NCI-H510A treated with DMSO at 0.1 percent for 48 hours (cell line): ENCODE measurements around the gene SCUBE3.
A peak's percentile ranks its signal among the peaks of the same experiment; 100 is the strongest.

Source experiments
- DNase-seq: peaks from one replicate; lab custom pipeline; 2025; lab: John Stamatoyannopoulos, UW

Gene SCUBE3

GRCh38 chr6:35213298-35213791 is 411 bp upstream of the SCUBE3 start:
- DNase-seq = no peak

- no peak for DNase-seq
Observed at GRCh38 chr6:35214869-35215664, 1.3 kb downstream of the SCUBE3 start.

DNA sequence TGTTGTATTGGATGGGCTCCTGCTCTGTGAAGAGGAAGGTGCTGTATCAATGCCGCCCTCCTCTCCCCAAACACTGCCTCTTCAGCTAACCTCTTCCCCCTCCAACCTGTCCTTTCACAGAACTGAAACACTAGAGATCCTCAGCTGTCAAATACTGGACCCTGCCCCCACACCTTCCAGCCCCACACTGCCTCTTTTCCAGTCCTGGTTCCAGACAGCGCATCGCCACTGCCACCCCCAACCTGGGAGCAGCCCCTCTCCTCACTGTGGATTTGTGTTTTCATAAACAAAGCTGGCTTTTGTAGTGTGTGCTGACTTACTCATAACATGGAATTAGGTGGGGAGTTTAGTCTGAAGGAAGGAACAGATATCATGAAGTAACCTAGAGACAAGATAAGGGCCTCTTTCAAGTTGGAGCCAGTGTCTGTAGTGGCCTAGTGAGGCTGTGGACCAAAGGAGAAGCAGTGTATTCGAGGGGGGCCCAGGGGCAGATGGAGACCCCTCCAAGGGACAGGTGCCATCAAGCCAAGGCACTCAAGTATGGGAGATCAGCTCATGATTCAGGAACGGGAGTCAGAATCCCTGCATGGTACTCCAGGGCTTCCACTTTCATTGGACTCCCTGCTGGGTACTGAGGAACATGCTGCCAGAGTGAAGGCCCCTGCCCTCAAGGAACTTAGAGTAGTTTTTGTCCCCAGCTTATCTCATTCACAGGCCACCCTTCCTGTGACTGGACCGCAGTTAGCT is 2.1 kb downstream of the SCUBE3 start:
- DNase-seq = no peak

DNA sequence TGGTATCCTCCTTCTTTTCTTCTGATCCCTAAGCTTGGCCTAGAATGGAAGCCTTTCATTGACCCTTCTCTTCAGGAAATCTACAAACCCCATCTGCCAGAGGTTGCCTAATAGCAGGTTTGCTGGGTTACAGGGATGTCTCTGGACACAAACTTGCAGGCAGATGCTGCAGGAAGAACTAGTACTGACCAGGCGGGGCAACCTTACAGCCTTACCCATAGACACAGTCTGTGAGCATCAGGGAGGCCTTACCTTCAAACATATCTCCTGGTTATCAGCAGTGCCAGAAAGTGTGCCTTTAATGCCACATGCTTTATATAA is 2.6 kb downstream of the SCUBE3 start:
- no peak for DNase-seq

DNA sequence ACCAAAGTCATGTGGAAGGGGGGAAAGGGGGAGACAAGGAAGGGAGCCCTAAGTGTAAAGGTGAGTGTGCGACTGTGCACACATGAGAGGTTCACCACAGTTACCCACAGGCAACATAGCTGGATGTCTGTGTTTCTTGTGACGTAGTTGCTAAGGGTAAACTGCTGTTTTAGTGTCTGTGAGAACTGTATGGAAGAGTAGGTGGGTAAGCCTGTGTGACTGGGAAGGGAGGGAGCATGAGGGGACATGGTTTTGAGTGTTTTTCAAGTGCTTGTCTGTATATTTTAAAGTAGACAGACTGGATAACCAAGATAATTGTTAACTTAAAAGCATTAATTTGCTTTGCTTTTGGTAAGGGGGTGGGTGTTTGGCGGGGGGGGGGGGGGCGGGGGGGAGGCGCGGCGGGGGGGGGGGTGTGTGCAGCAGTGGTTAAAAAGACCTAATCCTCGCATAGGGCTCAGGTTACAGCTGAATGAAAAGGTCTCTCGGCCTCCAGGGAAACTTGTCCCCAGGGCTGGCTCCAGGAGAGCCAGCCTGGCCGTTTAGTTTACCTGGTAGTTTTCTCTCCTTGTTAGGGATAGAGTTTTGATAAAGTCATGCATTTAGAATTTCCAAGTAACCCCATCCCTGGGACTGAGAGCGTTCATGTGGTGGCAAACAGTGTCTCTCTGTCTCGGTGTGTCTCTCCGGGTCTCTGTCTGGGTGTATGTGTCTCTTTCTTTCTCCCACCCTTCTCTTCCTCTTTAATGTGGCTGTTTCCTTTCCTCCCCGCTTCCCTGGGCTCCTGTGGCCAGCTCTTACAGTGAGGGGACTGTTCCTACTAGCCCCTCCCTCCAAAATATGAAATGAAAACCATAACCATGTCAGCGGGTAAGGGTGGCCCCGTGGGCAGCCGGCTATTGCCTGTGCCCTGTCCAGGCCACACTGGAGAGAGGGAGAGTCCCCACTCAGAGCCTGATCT is 3.4 kb downstream of the SCUBE3 start:
- DNase-seq = peak; percentile 57

GRCh38 chr6:35218021-35218420 is 4.3 kb downstream of the SCUBE3 start:
- DNase-seq = peak; percentile 33

DNA sequence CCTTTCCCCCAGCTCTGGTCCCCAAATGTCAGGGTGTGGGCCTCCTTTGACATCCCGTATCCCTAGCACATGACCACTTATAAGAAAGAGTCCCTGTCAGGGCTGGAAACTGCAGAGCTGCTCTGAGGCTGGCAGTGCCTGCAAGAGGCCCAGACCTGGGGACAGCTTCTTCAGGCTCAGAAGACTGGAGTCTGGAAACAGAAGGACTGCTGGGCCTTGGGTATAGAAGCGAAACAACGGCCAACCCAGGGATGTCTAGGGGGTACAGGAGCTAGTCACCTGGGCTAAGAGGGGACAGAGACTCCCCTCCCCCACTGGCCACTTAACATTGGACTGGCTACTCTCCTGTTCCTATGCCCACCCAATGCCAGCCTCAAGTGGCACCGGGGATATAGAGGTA is 4.7 kb downstream of the SCUBE3 start:
- DNase-seq = no peak

DNA sequence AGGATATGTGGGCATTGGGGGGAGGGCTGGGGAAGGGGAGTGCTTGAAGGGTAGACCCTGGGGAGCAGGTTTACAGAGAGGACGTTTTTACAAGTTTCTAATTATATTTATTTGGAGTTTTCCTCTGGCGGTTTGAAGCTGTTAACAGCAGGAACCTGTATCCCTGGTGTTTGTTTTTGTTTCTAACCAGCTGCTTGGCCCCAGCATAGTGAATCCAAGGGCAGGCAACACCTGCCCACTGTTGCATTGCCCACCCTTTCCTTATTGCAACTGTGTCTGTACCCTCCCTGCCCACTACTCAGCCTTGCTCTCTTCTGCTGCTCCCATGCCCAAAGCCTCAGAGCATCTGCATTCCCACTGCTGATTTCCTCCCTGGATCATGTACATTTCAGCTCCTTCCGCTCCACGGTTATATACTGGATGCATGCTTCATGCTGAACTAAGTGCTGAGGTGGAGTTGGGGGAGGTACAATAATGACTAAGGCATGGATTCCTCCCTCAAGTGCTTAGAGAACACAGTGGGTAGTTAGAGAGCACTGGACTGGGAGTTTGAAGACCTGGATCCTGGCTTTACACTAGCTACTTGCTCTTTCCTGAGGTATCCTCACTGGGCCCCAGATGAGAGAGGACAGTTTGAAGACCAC is 6.0 kb downstream of the SCUBE3 start:
- DNase-seq = peak; percentile 57

DNA sequence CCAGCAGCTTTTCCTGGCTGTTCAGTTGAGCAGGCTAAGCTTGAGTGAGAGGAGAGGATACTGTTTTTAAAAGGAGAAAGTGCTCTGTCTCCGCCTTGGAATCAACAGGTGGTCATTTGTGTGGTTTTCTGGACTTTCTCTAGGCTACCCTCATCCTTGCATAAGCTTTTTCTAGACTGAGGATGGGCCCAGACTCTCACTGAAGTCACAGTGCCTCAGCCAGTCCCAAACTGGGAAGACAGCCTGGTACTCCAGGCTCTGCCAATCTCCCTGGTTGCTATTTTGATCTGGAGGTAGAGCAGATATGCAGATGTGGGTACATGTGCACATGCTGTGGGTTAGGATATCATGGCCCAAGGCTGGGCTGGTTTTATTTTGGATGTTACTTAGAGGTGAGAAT is 7.0 kb downstream of the SCUBE3 start:
- no peak for DNase-seq

DNA sequence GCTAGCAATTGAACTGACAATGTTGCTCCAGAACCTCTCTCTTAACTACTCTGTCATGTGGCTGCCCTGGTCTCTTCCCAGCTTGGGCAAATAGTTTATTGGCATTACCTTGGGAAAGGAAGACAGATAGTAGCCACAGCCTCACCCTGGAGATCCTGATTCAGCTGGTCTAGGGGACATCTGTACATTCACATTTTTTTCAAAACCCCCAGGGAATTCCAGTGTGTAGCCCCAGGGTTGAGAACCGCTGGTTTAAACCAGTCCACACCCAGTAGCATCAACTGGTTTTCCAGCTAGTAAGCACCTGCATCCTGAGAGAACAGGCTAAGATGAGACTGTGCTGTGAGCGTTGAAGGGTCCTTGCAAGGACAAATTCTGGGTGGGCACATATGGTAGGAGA is 9.6 kb downstream of the SCUBE3 start:
- no peak for DNase-seq

DNA sequence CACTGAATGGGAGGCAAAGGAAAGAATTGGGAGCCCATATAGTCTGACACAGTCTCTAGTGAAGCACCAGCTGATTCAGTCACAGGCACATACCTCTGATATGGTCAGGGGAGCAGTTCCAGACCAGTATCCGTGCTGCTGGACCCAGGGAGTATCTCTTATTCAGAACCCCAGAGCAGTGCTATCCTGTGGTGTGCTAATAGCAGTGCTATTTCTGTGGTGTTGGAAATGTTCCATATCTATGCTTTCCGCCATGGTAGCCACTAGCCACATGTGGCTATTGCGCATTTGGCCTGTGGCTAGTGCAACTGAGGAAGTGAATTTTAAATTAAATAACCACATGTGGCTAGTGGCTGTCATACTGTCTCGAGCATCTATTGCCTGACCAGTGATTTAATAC is 11.0 kb downstream of the SCUBE3 start:
- no peak for DNase-seq

DNA sequence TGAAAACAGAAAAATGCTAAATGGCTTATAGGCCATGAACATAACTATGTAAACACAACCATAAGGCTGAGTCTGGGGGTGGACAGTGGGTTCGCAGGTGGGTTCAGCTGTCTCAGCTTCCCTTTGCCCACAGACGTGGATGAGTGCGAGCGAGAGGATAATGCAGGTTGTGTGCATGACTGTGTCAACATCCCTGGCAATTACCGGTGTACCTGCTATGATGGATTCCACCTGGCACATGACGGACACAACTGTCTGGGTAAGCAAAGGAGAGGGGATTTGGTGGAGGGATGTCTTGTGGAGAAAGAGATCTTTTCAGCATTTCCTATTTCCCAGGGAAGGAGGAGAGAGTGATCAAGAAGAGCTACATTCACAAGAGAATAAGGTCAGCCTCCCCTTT is 14.7 kb downstream of the SCUBE3 start:
- peak; percentile 63 for DNase-seq

GRCh38 chr6:35229304-35229703 is 15.5 kb downstream of the SCUBE3 start:
- DNase-seq = no peak

DNA sequence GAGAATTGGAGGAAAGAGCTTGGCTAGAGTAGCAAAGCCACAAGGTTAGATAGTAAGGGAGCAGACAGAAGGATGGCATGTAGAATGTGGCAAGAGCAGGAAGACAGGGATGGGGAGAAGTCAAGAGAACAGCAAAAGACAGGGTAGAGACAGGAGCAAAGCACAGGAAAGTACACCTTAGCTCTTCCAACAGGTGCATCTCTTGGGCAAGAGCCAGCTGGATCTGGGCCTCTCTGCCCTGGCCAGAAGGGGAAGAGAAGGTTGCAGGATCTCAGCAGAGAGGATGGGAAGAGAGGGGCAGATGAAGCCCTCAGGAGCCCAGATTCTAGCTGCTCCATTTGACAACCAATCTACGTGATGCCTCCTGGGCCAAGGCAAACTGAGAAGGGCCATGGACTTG is 16.7 kb downstream of the SCUBE3 start:
- no peak for DNase-seq

GRCh38 chr6:35230950-35231349 is 17.2 kb downstream of the SCUBE3 start:
- no peak for DNase-seq

DNA sequence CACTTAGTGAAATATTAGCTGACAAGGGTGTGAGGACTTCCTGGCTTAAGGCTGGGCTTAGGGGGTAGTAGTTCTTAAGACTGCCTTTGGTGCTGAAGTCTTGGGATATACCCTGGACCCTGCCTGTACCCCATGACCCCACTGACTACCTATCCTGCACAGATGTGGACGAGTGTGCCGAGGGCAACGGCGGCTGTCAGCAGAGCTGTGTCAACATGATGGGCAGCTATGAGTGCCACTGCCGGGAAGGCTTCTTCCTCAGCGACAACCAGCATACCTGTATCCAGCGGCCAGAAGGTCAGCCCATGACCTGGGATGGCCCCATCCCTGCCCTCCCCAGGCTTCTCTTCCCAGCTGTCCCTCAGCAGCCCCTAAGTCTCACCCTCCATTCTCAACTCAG is 17.8 kb downstream of the SCUBE3 start:
- DNase-seq = no peak

DNA sequence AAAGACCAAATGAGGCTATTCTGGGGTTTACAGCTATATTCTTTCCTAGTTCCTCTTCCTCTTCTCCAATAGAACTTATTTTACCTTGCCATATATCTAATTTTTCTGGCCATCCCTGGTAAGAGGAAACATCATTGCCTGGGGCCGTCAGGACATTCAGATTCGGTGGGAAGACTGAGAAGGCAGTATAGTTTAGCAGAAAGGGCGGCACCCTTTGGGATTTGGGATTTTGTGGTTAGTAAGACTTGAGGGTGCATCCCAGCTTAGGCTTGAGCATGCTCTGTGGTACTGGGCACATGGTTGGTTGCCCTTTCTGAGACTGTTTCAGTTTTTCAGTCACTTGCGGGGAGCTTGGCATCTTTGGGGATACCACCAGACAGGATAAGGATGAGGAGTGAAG is 21.1 kb downstream of the SCUBE3 start:
- no peak for DNase-seq

DNA sequence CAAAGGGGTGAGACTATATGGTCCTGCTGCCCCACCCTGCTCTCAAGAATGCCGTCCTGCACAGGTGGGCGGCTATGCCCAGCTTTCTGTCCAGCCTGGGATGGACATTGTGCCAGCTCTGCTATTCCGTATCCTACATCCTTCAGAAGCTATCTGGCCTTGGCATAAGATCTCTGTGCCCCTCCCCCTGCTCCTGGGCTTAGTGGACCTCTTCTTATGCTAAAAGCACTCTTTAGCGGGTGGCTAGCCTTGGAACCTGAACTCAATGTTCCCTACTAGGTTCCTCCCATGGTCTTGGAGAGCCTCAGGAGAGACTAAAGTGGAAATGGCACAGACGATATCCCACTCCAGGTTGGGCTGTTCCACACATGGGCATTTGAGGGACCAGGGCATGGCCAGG is 22.5 kb downstream of the SCUBE3 start:
- no peak for DNase-seq

GRCh38 chr6:35237476-35237875 is 23.7 kb downstream of the SCUBE3 start:
- no peak for DNase-seq

GRCh38 chr6:35238843-35239289 is 25.1 kb downstream of the SCUBE3 start:
- peak; percentile 89 for DNase-seq

GRCh38 chr6:35239581-35239980 is 25.8 kb downstream of the SCUBE3 start:
- DNase-seq = no peak
